ENCODE data around the gene ITGBL1. TPM values are rescaled to one million over a fixed set of nuclear protein-coding genes. Genes with fewer than 3 reads are reported as not detected.

The ITGBL1 gene
- total RNA-seq, 1 experiment from 2014 or later, result 55.3 TPM

GRCh38 chr13:101451641-101452040 lies 834 bp upstream of the ITGBL1 start:
- DNase-seq (ENCODE audit: low spot score), result no peak

- DNase-seq (ENCODE audit: low spot score), result no peak
These were observed 1.3 kb downstream of the ITGBL1 start for GRCh38 chr13:101453784-101454201.

GRCh38 chr13:101454767-101455166 lies 2.3 kb downstream of the ITGBL1 start:
- peak; percentile 51 for DNase-seq (ENCODE audit: low spot score)

- DNase-seq (ENCODE audit: low spot score), result peak; percentile 95
These were observed 3.4 kb downstream of the ITGBL1 start for GRCh38 chr13:101455863-101456262.

GRCh38 chr13:101457176-101457575 lies 4.7 kb downstream of the ITGBL1 start:
- no peak for DNase-seq (ENCODE audit: low spot score)

- DNase-seq (ENCODE audit: low spot score), result no peak
These were observed 13.4 kb downstream of the ITGBL1 start for GRCh38 chr13:101465877-101466276.

- no peak for DNase-seq (ENCODE audit: low spot score)
These were observed 14.9 kb downstream of the ITGBL1 start for GRCh38 chr13:101467415-101467814.

GRCh38 chr13:101473458-101473857 lies 21.0 kb downstream of the ITGBL1 start:
- DNase-seq (ENCODE audit: low spot score), result peak; percentile 67

- peak; percentile 56 for DNase-seq (ENCODE audit: low spot score)
These were observed 22.0 kb downstream of the ITGBL1 start for GRCh38 chr13:101474419-101474957.

- no peak for DNase-seq (ENCODE audit: low spot score)
These were observed 23.1 kb downstream of the ITGBL1 start for GRCh38 chr13:101475536-101475935.

- no peak for DNase-seq (ENCODE audit: low spot score)
These were observed 28.9 kb downstream of the ITGBL1 start for GRCh38 chr13:101481421-101481820.

- DNase-seq (ENCODE audit: low spot score), result no peak
These were observed 34.4 kb downstream of the ITGBL1 start for GRCh38 chr13:101486708-101487437.

- DNase-seq (ENCODE audit: low spot score), result no peak
These were observed 35.0 kb downstream of the ITGBL1 start for GRCh38 chr13:101487438-101487830.

GRCh38 chr13:101488734-101489133 lies 36.3 kb downstream of the ITGBL1 start:
- DNase-seq (ENCODE audit: low spot score), result no peak

- peak; percentile 69 for DNase-seq (ENCODE audit: low spot score)
These were observed 37.3 kb downstream of the ITGBL1 start for GRCh38 chr13:101489643-101490405.

- peak; percentile 83 for DNase-seq (ENCODE audit: low spot score)
These were observed 38.0 kb downstream of the ITGBL1 start for GRCh38 chr13:101490406-101491015.

- no peak for DNase-seq (ENCODE audit: low spot score)
These were observed 39.9 kb downstream of the ITGBL1 start for GRCh38 chr13:101492251-101492910.

- DNase-seq (ENCODE audit: low spot score), result no peak
These were observed 41.1 kb downstream of the ITGBL1 start for GRCh38 chr13:101493541-101493940.

GRCh38 chr13:101499406-101499805 lies 46.9 kb downstream of the ITGBL1 start:
- no peak for DNase-seq (ENCODE audit: low spot score)

GRCh38 chr13:101502618-101503017 lies 50.1 kb downstream of the ITGBL1 start:
- no peak for DNase-seq (ENCODE audit: low spot score)

- DNase-seq (ENCODE audit: low spot score), result no peak
These were observed 58.7 kb downstream of the ITGBL1 start for GRCh38 chr13:101511161-101511560.

- DNase-seq (ENCODE audit: low spot score), result no peak
These were observed 59.3 kb downstream of the ITGBL1 start for GRCh38 chr13:101511766-101512165.

Measured in A172 (cell line).